GM20000 (cell line): ENCODE data around the gene FKBP2.

Experiments used
- DNase-seq: peaks from one replicate; pipeline ENCODE4 v3.0.0; 2012; ENCODE audit warnings: low spot score
- CTCF ChIP-seq: IDR thresholded peaks from 2 replicates; pipeline ENCODE4 v1.5.1; 2012; ENCODE audit warnings: mild to moderate bottlenecking, control low read depth; ENCODE audit errors: extremely low read depth, missing control alignments

FKBP2 gene

DNA sequence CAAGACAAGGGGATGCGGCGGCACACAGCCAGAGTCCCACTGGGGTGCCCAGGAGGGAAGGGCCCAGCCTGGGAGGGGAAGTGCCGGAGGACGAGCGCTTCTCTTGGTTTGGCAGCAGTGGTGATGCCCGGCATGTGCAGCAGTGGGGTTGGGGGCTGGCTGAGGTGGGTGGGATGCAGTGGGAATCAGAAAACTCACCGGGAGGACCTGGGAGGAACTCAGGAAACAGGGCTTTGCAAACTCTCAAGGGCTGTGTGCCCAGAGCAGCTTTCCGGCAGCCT is 31.4 kb upstream of the FKBP2 start:
- no peak for DNase-seq
- no peak for TF ChIP-seq CTCF

DNA sequence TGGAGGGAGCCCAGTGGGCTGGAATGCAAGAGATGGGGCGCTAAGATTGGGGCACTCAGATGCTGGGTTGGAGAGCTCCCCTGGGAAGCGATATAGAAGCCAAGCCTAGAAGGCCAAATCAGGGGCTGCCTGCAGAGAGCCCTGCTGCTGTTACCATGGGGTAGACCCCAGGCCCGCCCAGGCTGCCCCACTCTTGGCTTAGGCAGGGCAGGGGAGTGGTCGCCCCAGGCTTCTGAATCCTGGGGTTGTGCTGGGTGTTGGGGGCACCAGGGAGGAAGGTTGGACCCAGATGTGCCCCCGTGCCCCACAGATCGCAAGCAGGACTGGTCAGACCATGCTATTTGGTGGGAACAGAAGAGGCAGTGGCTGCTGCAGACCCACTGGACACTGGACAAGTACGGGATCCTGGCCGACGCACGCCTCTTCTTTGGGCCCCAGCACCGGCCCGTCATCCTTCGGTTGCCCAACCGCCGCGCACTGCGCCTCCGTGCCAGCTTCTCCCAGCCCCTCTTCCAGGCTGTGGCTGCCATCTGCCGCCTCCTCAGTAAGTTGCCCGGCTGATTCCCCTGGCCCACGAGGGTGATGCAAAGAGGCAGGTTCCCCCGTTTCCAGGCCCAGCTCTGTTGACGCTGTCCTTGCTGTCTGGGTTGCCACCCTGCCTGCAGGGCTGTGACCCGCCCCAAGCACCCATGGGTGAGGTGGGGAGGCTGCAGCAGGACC is 30.4 kb upstream of the FKBP2 start:
- DNase-seq, result no peak
- no peak for TF ChIP-seq CTCF

DNA sequence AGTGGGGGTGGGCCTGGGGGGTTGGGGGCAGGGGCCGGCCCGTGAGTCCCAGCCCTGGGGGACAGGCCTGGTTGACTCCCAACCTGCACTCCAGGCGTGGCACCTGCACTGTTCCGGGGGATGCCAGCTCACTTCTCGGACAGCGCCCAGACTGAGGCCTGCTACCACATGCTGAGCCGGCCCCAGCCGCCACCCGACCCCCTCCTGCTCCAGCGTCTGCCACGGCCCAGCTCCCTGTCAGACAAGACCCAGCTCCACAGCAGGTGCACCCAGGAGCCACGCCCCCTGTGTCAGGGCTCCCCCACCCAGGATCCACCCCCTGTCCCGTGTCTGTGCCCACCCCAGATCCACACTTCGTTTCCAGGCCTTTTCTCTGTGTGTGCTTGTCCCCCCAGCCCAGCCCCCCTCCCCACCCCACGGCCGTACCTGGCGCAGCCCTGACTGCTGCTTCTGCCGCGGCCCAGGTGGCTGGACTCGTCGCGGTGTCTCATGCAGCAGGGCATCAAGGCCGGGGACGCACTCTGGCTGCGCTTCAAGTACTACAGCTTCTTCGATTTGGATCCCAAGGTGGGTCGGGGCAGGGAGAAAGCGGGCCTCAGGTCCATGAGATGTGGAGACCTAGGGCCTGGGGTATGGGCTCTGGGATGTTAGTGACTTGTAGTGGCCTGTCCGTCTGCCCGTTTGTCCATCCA is 29.6 kb upstream of the FKBP2 start:
- no peak for DNase-seq
- no peak for TF ChIP-seq CTCF

- no peak for DNase-seq
- no peak for TF ChIP-seq CTCF
These were observed 24.0 kb upstream of the FKBP2 start for GRCh38 chr11:64216879-64217278.

DNA sequence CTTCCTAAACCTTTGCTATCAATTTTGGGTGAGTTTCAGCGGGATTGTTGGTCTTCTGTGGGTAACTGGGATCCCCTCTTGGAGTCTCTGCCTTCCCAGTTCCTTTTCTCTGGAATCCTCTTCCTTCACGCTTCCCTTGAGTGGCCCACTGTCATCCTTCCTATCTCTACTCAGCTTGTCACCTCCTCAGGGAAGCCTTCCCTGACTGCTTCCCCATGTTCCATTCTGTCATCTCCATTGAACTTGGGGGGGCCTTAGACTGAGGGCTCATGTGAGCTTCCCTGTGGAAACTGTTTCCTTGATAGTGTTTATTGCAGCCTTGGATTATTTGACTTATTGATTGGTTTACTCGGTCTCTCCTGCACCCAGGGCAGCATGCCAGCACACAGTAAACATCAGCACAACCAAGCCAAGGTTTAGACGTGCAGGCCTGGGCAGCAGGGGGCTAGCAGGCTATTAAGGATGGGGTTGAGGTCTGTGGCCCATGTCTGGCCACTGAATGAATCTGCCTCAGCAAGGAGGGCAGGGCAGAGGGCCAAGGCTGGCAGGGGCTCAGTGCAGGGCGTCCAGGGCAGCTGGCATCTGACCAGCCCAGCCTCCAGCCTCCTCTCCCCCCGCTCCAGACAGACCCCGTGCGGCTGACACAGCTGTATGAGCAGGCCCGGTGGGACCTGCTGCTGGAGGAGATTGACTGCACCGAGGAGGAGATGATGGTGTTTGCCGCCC is 22.1 kb upstream of the FKBP2 start:
- TF ChIP-seq CTCF, result no peak
- DNase-seq, result no peak

- no peak for TF ChIP-seq CTCF
- no peak for DNase-seq
These were observed 21.6 kb upstream of the FKBP2 start for GRCh38 chr11:64219354-64219684.

- no peak for DNase-seq
- TF ChIP-seq CTCF, result no peak
These were observed 21.1 kb upstream of the FKBP2 start for GRCh38 chr11:64219755-64220154.
